Naive thymus-derived CD4-positive, alpha-beta T cell (primary cell): Measurements from ENCODE around the gene CCDC3. TPM values are rescaled to one million over a fixed set of nuclear protein-coding genes. Genes with fewer than 3 reads are reported as not detected.

Experiments used
- ATAC-seq: fragments of 150-1000 bp; cut with Tn5 transposase; 2 replicates; pipeline ENCODE4 v1.10.0; 2021; ENCODE audit warnings: mild to moderate bottlenecking, moderate library complexity
- CTCF ChIA-PET: fragments of 350-600 bp; sonication (Branson Sonifier 250); formaldehyde crosslinking; loops from one replicate; lab custom pipeline; 2021; ENCODE audit warnings: antibody characterized with exemption; lab: Charles Lee
- POLR2A ChIA-PET: fragments of 350-600 bp; sonication (Branson Sonifier 250); formaldehyde crosslinking; loops from one replicate; lab custom pipeline; 2021; ENCODE audit warnings: antibody characterized with exemption, inconsistent platforms; lab: Charles Lee
- DNase-seq, 9 donors: peaks; one replicate each; pipeline versions ENCODE4 v3.0.0 to v3.0.0-alpha.2; 2020 to 2022; ENCODE audit warnings: mixed read lengths in 1 of 9
- H3K27ac ChIP-seq: one replicate; pipeline ENCODE4 v1.7.0; 2013; ENCODE audit warnings: mild to moderate bottlenecking, low read depth, low read length, moderate library complexity
- H3K27me3 ChIP-seq, 2 donors: one replicate each; pipeline ENCODE4 v1.7.0; 2013; ENCODE audit warnings: low read length in 2 of 2, mild to moderate bottlenecking in 2 of 2, moderate library complexity in 2 of 2; ENCODE audit not compliant: control insufficient read depth in 2 of 2, insufficient read depth in 2 of 2
- H3K36me3 ChIP-seq, 3 experiments: 1 replicate in 2 of 3; 2 replicates in 1 of 3; pipeline ENCODE4 v1.7.0; 2013; ENCODE audit warnings: low read length in 3 of 3, mild to moderate bottlenecking in 3 of 3, moderate library complexity in 1 of 3; ENCODE audit not compliant: insufficient read depth in 3 of 3, control insufficient read depth in 2 of 3
- H3K4me1 ChIP-seq, 2 donors: one replicate each; pipeline ENCODE4 v1.7.0; 2013; ENCODE audit warnings: low read length in 2 of 2, mild to moderate bottlenecking in 2 of 2, moderate library complexity in 1 of 2; ENCODE audit not compliant: control insufficient read depth in 2 of 2, insufficient read depth in 2 of 2
- H3K4me3 ChIP-seq: 2 replicates; pipeline ENCODE4 v1.7.0; 2013; ENCODE audit warnings: mild to moderate bottlenecking, low read length
- H3K9me3 ChIP-seq, 3 experiments: 1 replicate in 2 of 3; 2 replicates in 1 of 3; pipeline ENCODE4 v1.7.0; 2013; ENCODE audit warnings: low read length in 3 of 3; ENCODE audit not compliant: control insufficient read depth in 2 of 3
- H3K27ac Mint-ChIP-seq, 9 donors: one replicate each; pipeline ENCODE4 v1.8.0; 2020 to 2022; ENCODE audit warnings: mixed read lengths in 9 of 9, mild to moderate bottlenecking in 8 of 9, moderate library complexity in 5 of 9, inconsistent platforms in 2 of 9
- H3K27me3 Mint-ChIP-seq, 5 donors: one replicate each; pipeline ENCODE4 v1.8.0; 2021 to 2022; ENCODE audit warnings: mixed read lengths in 5 of 5, mild to moderate bottlenecking in 1 of 5
- H3K36me3 Mint-ChIP-seq, 5 donors: one replicate each; pipeline ENCODE4 v1.8.0; 2020 to 2022; ENCODE audit warnings: mixed read lengths in 5 of 5, mild to moderate bottlenecking in 3 of 5, inconsistent platforms in 1 of 5
- H3K4me1 Mint-ChIP-seq, 7 donors: one replicate each; pipeline ENCODE4 v1.8.0; 2020 to 2022; ENCODE audit warnings: mixed read lengths in 7 of 7, mild to moderate bottlenecking in 3 of 7, inconsistent platforms in 1 of 7
- H3K4me3 Mint-ChIP-seq, 10 donors: one replicate each; pipeline ENCODE4 v1.8.0; 2020 to 2022; ENCODE audit warnings: mild to moderate bottlenecking in 10 of 10, mixed read lengths in 10 of 10, moderate library complexity in 6 of 10, inconsistent platforms in 2 of 10
- H3K9me3 Mint-ChIP-seq, 11 donors: one replicate each; pipeline ENCODE4 v1.8.0; 2020 to 2022; ENCODE audit warnings: mixed read lengths in 11 of 11, mild to moderate bottlenecking in 4 of 11, inconsistent platforms in 1 of 11, moderate library complexity in 1 of 11
- intact Hi-C, 2 donors: fragments of 100-400 bp; cut with micrococcal nuclease; formaldehyde crosslinking; loops; one replicate each; pipeline ENCODE4 v1.15.1; 2023
- polyA plus RNA-seq, 2 donors: library from polyadenylated mRNA; unstranded; fragments of 300-500 nt; fragmentation: Illumina TruSeq; gene quantifications; one replicate each; pipeline ENCODE4 v1.2.3, GENCODE V29; 2021
- total RNA-seq, 6 experiments: library from RNA in 5 of 6; stranded (reverse) in 5 of 6; gene quantifications; 1 replicate in 5 of 6; 2 replicates in 1 of 6; pipeline ENCODE4 v1.2.3 and lab custom pipeline; 2021 to 2026

The CCDC3 gene
- total and polyA plus RNA-seq, 7 experiments from 2014 or later, result 0.31 TPM; not detected in 6

GRCh38 chr10:13023754-13024153 is 22.2 kb upstream of the CCDC3 start:
- ATAC-seq, result no peak
- ChIA-PET CTCF (no interaction called here), POLR2A (no interaction called here)
- intact Hi-C loops, result no loop called here
- Histone ChIP-seq H3K9me3 (peaks cover 0 to 10% (median 0%) of the 10 kb centered on the region in 3 experiments), H3K27ac (no peak overlapping the region), H3K4me3 (no peak overlapping the region), H3K27me3 (no peaks in the 10 kb centered on the region), H3K4me1 (no peaks in the 10 kb centered on the region), H3K36me3 (no peaks in the 10 kb centered on the region)
- Mint-ChIP-seq H3K27me3 (peaks cover 4 to 47% (median 27%) of the 10 kb centered on the region in 5 donors), H3K27ac (no peak overlapping the region), H3K4me1 (no peaks in the 10 kb centered on the region), H3K4me3 (no peak overlapping the region), H3K9me3 (peaks cover 0 to 45% (median 20%) of the 10 kb centered on the region in 11 donors), H3K36me3 (peaks cover 0 to 7% (median 0%) of the 10 kb centered on the region in 5 donors)
- no peak for DNase-seq

- no peak overlapping the region for H3K27ac Mint-ChIP-seq
- peaks cover 6 to 35% (median 13%) of the 10 kb centered on the region in 5 donors for H3K27me3 Mint-ChIP-seq
- Histone ChIP-seq H3K27me3 (no peaks in the 10 kb centered on the region), H3K9me3 (peaks cover 0 to 10% (median 0%) of the 10 kb centered on the region in 3 experiments), H3K27ac (no peak overlapping the region), H3K4me1 (no peaks in the 10 kb centered on the region), H3K36me3 (no peaks in the 10 kb centered on the region), H3K4me3 (no peak overlapping the region)
- H3K36me3 Mint-ChIP-seq, result peaks cover 0 to 4% (median 0%) of the 10 kb centered on the region in 5 donors
- peaks cover 0 to 32% (median 13%) of the 10 kb centered on the region in 11 donors for H3K9me3 Mint-ChIP-seq
- ChIA-PET CTCF (no interaction called here), POLR2A (no interaction called here)
- intact Hi-C loops, result no loop called here
- no peaks in the 10 kb centered on the region for H3K4me1 Mint-ChIP-seq
- DNase-seq (no peak), ATAC-seq (no peak)
- no peak overlapping the region for H3K4me3 Mint-ChIP-seq
These were observed 17.8 kb upstream of the CCDC3 start for GRCh38 chr10:13019280-13019679.

- no peak overlapping the region for H3K27ac ChIP-seq
- Mint-ChIP-seq H3K9me3 (peaks cover 0 to 21% (median 6%) of the 10 kb centered on the region in 11 donors), H3K27me3 (peaks cover 5 to 26% (median 16%) of the 10 kb centered on the region in 5 donors), H3K4me1 (no peaks in the 10 kb centered on the region), H3K27ac (no peak overlapping the region), H3K4me3 (no peak overlapping the region), H3K36me3 (no peaks in the 10 kb centered on the region)
- H3K36me3 ChIP-seq, result no peaks in the 10 kb centered on the region
- H3K9me3 ChIP-seq, result peaks cover 0 to 2% (median 0%) of the 10 kb centered on the region in 3 experiments
- POLR2A ChIA-PET, result no interaction called here
- CTCF ChIA-PET, result no interaction called here
- no peaks in the 10 kb centered on the region for H3K4me1 ChIP-seq
- ATAC-seq, result no peak
- DNase-seq, result no peak
- no peak overlapping the region for H3K4me3 ChIP-seq
- no peaks in the 10 kb centered on the region for H3K27me3 ChIP-seq
- intact Hi-C loops, result no loop called here
These were observed 16.7 kb upstream of the CCDC3 start for GRCh38 chr10:13018171-13018570.

GRCh38 chr10:13016886-13017285 is 15.4 kb upstream of the CCDC3 start:
- intact Hi-C loops, result no loop called here
- H3K36me3 Mint-ChIP-seq, result no peaks in the 10 kb centered on the region
- no peak overlapping the region for H3K4me3 Mint-ChIP-seq
- peaks cover 6 to 28% (median 21%) of the 10 kb centered on the region in 5 donors for H3K27me3 Mint-ChIP-seq
- DNase-seq (no peak), ATAC-seq (no peak)
- H3K27ac Mint-ChIP-seq, result no peak overlapping the region
- no peaks in the 10 kb centered on the region for H3K4me1 Mint-ChIP-seq
- Histone ChIP-seq H3K4me1 (no peaks in the 10 kb centered on the region), H3K9me3 (no peaks in the 10 kb centered on the region), H3K27me3 (no peaks in the 10 kb centered on the region), H3K27ac (no peak overlapping the region), H3K4me3 (no peak overlapping the region), H3K36me3 (no peaks in the 10 kb centered on the region)
- peaks cover 0 to 15% (median 4%) of the 10 kb centered on the region in 11 donors for H3K9me3 Mint-ChIP-seq
- CTCF ChIA-PET, result no interaction called here
- POLR2A ChIA-PET, result no interaction called here

GRCh38 chr10:13016426-13016825 is 14.9 kb upstream of the CCDC3 start:
- Mint-ChIP-seq H3K36me3 (no peaks in the 10 kb centered on the region), H3K27ac (no peak overlapping the region), H3K4me3 (no peak overlapping the region), H3K9me3 (peaks cover 0 to 17% (median 3%) of the 10 kb centered on the region in 11 donors), H3K27me3 (peaks cover 8 to 30% (median 21%) of the 10 kb centered on the region in 5 donors), H3K4me1 (no peaks in the 10 kb centered on the region)
- ATAC-seq (no peak), DNase-seq (no peak)
- no peaks in the 10 kb centered on the region for H3K27me3 ChIP-seq
- no peaks in the 10 kb centered on the region for H3K4me1 ChIP-seq
- no peaks in the 10 kb centered on the region for H3K36me3 ChIP-seq
- ChIA-PET POLR2A (no interaction called here), CTCF (no interaction called here)
- H3K9me3 ChIP-seq, result no peaks in the 10 kb centered on the region
- intact Hi-C loops, result no loop called here
- no peak overlapping the region for H3K27ac ChIP-seq
- H3K4me3 ChIP-seq, result no peak overlapping the region

GRCh38 chr10:13006037-13006436 is 4.5 kb upstream of the CCDC3 start:
- Mint-ChIP-seq H3K9me3 (peaks cover 0 to 13% (median 2%) of the 10 kb centered on the region in 11 donors), H3K4me3 (no peak overlapping the region), H3K27me3 (peaks cover 44 to 80% (median 57%) of the 10 kb centered on the region in 5 donors), H3K4me1 (peaks cover 0 to 5% (median 4%) of the 10 kb centered on the region in 7 donors), H3K27ac (no peak overlapping the region), H3K36me3 (peaks cover 0 to 7% (median 0%) of the 10 kb centered on the region in 5 donors)
- Histone ChIP-seq H3K4me3 (no peak overlapping the region), H3K36me3 (no peaks in the 10 kb centered on the region), H3K4me1 (no peaks in the 10 kb centered on the region), H3K27me3 (no peaks in the 10 kb centered on the region), H3K9me3 (no peaks in the 10 kb centered on the region), H3K27ac (no peak overlapping the region)
- DNase-seq, result no peak
- no peak for ATAC-seq
- CTCF ChIA-PET, result no interaction called here
- POLR2A ChIA-PET, result no interaction called here
- intact Hi-C loops, result no loop called here

GRCh38 chr10:13003759-13004158 is 2.2 kb upstream of the CCDC3 start:
- no peak overlapping the region for H3K27ac Mint-ChIP-seq
- ChIA-PET CTCF (interaction anchor here (0.6 kb wide), 1 partner anchor 372 kb away, joined by 6 read pairs; no protein-coding TSS in a partner anchor), POLR2A (no interaction called here)
- DNase-seq (no peak), ATAC-seq (no peak)
- peaks cover 0 to 4% of the 10 kb centered on the region in 2 donors for H3K27me3 ChIP-seq
- H3K4me1 ChIP-seq, result no peaks in the 10 kb centered on the region
- H3K4me3 Mint-ChIP-seq, result no peak overlapping the region
- intact Hi-C loops, result no loop called here
- no peak overlapping the region for H3K4me3 ChIP-seq
- no peaks in the 10 kb centered on the region for H3K9me3 ChIP-seq
- H3K36me3 Mint-ChIP-seq, result peaks cover 0 to 13% (median 0%) of the 10 kb centered on the region in 5 donors
- H3K4me1 Mint-ChIP-seq, result peaks cover 0 to 14% (median 9%) of the 10 kb centered on the region in 7 donors
- peaks cover 62 to 81% (median 72%) of the 10 kb centered on the region in 5 donors for H3K27me3 Mint-ChIP-seq
- H3K9me3 Mint-ChIP-seq, result peaks cover 0 to 13% (median 2%) of the 10 kb centered on the region in 11 donors
- no peaks in the 10 kb centered on the region for H3K36me3 ChIP-seq
- H3K27ac ChIP-seq, result no peak overlapping the region
